HK-2 (cell line): ENCODE measurements around the gene ZNF583.

Source experiments
- DNase-seq: peaks from one replicate; pipeline ENCODE4 v3.0.0-alpha.2; 2018; ENCODE audit not compliant: unreplicated experiment

ZNF583 gene

DNA sequence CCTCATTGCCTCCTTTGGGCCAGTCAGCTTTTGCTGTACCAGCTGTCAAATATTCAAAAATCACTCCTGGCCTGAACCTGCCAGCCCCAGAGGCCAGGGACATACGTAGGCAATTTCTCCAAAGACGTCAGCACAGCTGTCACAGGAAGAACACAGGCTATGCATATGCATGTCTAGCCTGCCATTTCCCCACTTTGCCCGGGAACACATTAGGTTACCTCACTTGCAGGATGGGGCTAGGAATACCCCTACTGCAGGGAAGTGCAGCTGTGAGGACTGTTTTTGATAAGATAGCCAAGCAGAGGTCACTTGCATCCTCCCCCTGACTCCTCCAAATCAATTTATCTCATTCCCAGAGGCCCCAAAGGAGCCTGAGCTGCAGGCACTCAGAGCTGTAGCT lies 70.2 kb downstream of the ZNF583 start:
- no peak for DNase-seq

DNA sequence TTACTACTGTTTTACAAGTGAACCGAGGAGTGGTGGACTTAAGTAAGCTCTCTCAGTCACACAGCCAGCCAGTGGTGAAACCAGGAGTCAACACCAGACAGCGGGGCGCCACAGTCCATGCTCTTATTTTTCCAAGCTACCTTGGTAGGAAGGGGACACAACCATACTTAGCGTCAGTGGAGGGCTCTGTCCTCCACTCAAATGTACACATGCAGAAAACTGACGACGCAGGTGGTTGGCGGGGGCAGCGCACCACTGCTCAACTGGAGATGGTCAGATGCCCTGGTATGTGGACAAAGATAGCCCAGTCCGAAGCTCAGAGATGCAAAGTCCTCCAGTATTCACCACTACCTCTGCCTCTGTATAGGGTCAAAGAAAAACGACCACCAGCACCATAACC lies 72.0 kb downstream of the ZNF583 start:
- DNase-seq = no peak
